Adrenal gland (tissue), 12 donors: ENCODE results near the gene FGFR4. TPM values are rescaled to one million over a fixed set of nuclear protein-coding genes. Genes with fewer than 3 reads are reported as not detected.

Experiments
- DNase-seq, 7 donors: peaks; one replicate each; pipeline ENCODE4 v3.0.0-alpha.2; 2019 to 2020
- H3K27ac ChIP-seq, 5 donors: fragments of 200-600 bp; sonication (generic) in 4 of 5; 1 replicate in 3 of 5; 2 replicates in 2 of 5; pipeline versions ENCODE4 v1.5.1 to v1.8.0; 2016 to 2020; ENCODE audit warnings: mild to moderate bottlenecking in 1 of 5
- H3K27me3 ChIP-seq: fragments of 200-600 bp; 2 replicates; pipeline ENCODE4 v1.8.0; 2021
- H3K36me3 ChIP-seq, 2 donors: fragments of 200-600 bp; replicated peaks in 1 of 2; 1 replicate in 1 of 2; 2 replicates in 1 of 2; pipeline versions ENCODE4 v1.5.1 to v1.8.0; 2018 to 2022
- H3K4me1 ChIP-seq, 2 donors: fragments of 200-600 bp; replicated peaks in 1 of 2; 1 replicate in 1 of 2; 2 replicates in 1 of 2; pipeline versions ENCODE4 v1.5.1 to v1.8.0; 2018 to 2021
- H3K4me3 ChIP-seq, 4 donors: fragments of 200-600 bp; sonication (generic) in 3 of 4; one replicate each; pipeline ENCODE4 v1.5.1; 2016 to 2018
- H3K9me3 ChIP-seq, 3 donors: fragments of 200-600 bp; sonication (generic) in 1 of 3; replicated peaks in 1 of 3; 1 replicate in 2 of 3; 2 replicates in 1 of 3; pipeline versions ENCODE4 v1.5.1 to v1.8.0; 2016 to 2021
- CTCF ChIP-seq, 6 experiments: fragments of 450-650 bp in 4 of 6; fragments of 200-600 bp in 2 of 6; sonication (generic) in 1 of 6; IDR thresholded peaks; 1 replicate in 5 of 6; 2 replicates in 1 of 6; pipeline versions ENCODE4 v1.5.1 to v1.8.0; 2016 to 2021; ENCODE audit warnings: antibody characterized with exemption in 6 of 6, mild to moderate bottlenecking in 2 of 6, moderate library complexity in 1 of 6
- POLR2A ChIP-seq, 2 donors: fragments of 450-650 bp; IDR thresholded peaks; one replicate each; pipeline ENCODE4 v1.6.1; 2017; ENCODE audit warnings: antibody characterized with exemption in 2 of 2, mild to moderate bottlenecking in 2 of 2, moderate library complexity in 1 of 2
- WGBS, 4 donors: extraction: QIAGEN DNeasy Blood & Tissue Kit in 2 of 4; methylation state at CpG; one replicate each; pipeline versions ENCODE4 v1.1.5 to v1.1.7; 2013 to 2017; 5-methylcytosine and 5-hydroxymethylcytosine counted together
- intact Hi-C, 2 donors: fragments of 100-400 bp; cut with DNase I; formaldehyde crosslinking; loops; one replicate each; pipeline versions ENCODE4 v1.14.1 to v1.15.0; 2022 to 2023
- polyA plus RNA-seq, 3 donors: library from polyadenylated mRNA; stranded (reverse); fragments of 200-250 nt in 2 of 3; fragments of 350-450 nt in 1 of 3; fragmentation: Illumina TruSeq in 1 of 3; extraction: RNeasy Lipid Tissue Mini Kit (QIAGEN cat#74804) in 1 of 3; gene quantifications; one replicate each; pipeline ENCODE4 v1.2.3, GENCODE V29; 2013 to 2014
- total RNA-seq, 9 donors: library from RNA; depleted of rRNA in 4 of 9; stranded (reverse); fragments of >200 nt in 4 of 9; fragments of 120-200 nt in 1 of 9; fragmentation: NEBNext Ultra II Directional in 1 of 9; extraction: Animal tissue kit (Norgen Biotek cat#: 25700) in 1 of 9; gene quantifications; one replicate each; pipeline versions ENCODE4 v1.1.0 to v1.2.4, GENCODE V29; 2013 to 2023
- donor health status: healthy with polysubstance abuse.
- donor health status: Bipolar disorder and iron deficiency.
- donor health status: DM: yes; HTN: yes; CAD: no.
- donor health status: DM: no; HTN: no; CAD: no.
- donor health status: DM: no; HTN: no; CAD: no.
- donor health status: DM: yes; HTN: yes; CAD: no.

The FGFR4 gene
- total and polyA plus RNA-seq, 12 donors, result 12.3 to 106 (median 26.4) TPM

DNA sequence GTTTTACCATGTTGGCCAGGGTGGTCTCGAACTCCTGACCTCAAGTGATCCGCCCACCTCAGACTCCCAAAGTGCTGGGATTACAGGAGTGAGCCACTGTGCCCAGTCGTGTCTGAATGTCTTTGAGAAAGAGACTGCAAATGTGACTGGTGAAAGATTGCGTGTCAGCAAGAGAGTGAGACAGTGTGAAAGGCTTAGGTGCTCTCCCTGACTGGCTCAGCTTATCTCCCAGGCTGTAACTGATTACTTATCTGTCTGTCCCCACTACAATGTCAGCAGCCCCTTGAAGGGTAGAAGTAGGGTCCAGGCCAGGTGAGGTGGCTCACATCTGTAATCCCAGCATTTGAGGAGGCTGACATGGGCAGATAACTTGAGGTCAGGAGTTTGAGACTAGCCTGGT, 3.4 kb upstream of the FGFR4 start:
- peaks cover 9 to 14% of the 10 kb centered on the region in 2 donors for H3K4me1 ChIP-seq

GRCh38 chr5:177084175-177084574, 2.5 kb upstream of the FGFR4 start:
- DNase-seq, result no peak
- Histone ChIP-seq H3K4me3 (no peak overlapping the region), H3K9me3 (no peaks in the 10 kb centered on the region), H3K27me3 (no peaks in the 10 kb centered on the region), H3K27ac (no peak overlapping the region), H3K36me3 (no peaks in the 10 kb centered on the region), H3K4me1 (peaks cover 15 to 22% of the 10 kb centered on the region in 2 donors)
- WGBS, 4 donors, result 33 to 60% (median 60%) methylated on average over 4 of the region's 4 CpGs
- intact Hi-C loops, result no loop called here
- TF ChIP-seq POLR2A (IDR thresholded peaks at IDR 0.05), result no peak
- no peak for TF ChIP-seq CTCF (IDR thresholded peaks at IDR 0.05)

More for the DNA sequence above, 3.4 kb upstream of the FGFR4 start:
- TF ChIP-seq POLR2A (IDR thresholded peaks at IDR 0.05) (no peak), CTCF (IDR thresholded peaks at IDR 0.05) (no peak)
- Histone ChIP-seq H3K4me3 (no peak overlapping the region), H3K36me3 (no peaks in the 10 kb centered on the region), H3K27me3 (no peaks in the 10 kb centered on the region), H3K27ac (no peak overlapping the region), H3K9me3 (no peaks in the 10 kb centered on the region)
- 63 to 71% (median 67%) methylated on average over 4 of the region's 4 CpGs for WGBS, 4 donors
- DNase-seq, result no peak
- intact Hi-C loops, result no loop called here

GRCh38 chr5:177085985-177086653, 596 bp upstream of the FGFR4 start:
- no peak for DNase-seq
- Histone ChIP-seq H3K27ac (peak overlapping the region in 1 of 5 donors; percentile 10), H3K36me3 (no peaks in the 10 kb centered on the region), H3K4me1 (peaks cover 19 to 26% of the 10 kb centered on the region in 2 donors), H3K27me3 (no peaks in the 10 kb centered on the region), H3K4me3 (peak overlapping the region in 1 of 4 donors; percentile 63), H3K9me3 (no peaks in the 10 kb centered on the region)
- intact Hi-C loops, result no loop called here
- WGBS, 4 donors, result 44 to 52% (median 49%) methylated on average over 12 to 13 of the region's 13 CpGs
- no peak for TF ChIP-seq CTCF (IDR thresholded peaks at IDR 0.05)
- TF ChIP-seq POLR2A (IDR thresholded peaks at IDR 0.05), result no peak

DNA sequence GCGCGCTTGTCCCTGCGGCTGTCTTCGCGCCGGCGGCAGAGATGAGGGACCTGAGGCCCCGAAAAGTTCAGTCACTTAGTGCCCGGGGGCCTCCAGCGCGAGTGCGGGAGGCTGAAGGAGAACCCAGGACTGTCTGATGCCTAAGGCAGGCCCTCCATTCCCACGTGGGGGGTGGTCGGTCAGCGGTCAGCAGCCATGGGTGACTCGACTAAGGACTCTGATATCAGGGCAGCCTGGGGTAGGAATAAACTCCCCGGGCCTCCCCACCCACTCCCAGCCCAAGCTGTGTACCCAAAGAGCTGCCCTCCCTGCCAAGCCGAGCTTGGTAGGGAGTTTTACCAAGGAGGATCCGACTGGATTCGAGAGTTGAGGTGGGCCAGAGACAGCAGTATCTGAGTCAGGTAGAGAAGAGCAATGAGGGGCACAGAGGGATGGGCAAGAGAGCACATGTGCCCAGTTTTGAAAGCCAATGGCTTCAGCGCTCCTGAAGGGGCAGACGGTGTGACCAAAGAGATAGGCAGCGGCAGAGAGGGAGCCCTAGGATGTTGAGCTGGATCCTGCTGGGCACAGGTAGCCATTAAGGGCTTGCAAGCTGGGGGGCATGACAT, 787 bp downstream of the FGFR4 start:
- DNase-seq, result no peak
- WGBS, 4 donors, result 28 to 75% (median 38%) methylated on average over 6 to 23 of the region's 23 CpGs
- Histone ChIP-seq H3K4me3 (peak overlapping the region in 2 of 4 donors; percentile 26 to 63), H3K36me3 (no peaks in the 10 kb centered on the region), H3K27me3 (no peaks in the 10 kb centered on the region), H3K9me3 (no peaks in the 10 kb centered on the region), H3K4me1 (peaks cover 19 to 26% of the 10 kb centered on the region in 2 donors), H3K27ac (peak overlapping the region in 1 of 5 donors; percentile 10)
- intact Hi-C loops, result no loop called here
- TF ChIP-seq POLR2A (IDR thresholded peaks at IDR 0.05), result no peak
- TF ChIP-seq CTCF (IDR thresholded peaks at IDR 0.05), result no peak
